Measurements from ENCODE around the gene AUTS2. TPM values are rescaled to one million over a fixed set of nuclear protein-coding genes. Genes with fewer than 3 reads are reported as not detected.

Gene AUTS2
- total and polyA plus RNA-seq, 2 of the 8 experiments (the other 6 are each of a cell fraction or from before 2014, with no cell fraction given), result 25.9 to 101 TPM

- no peaks in the 10 kb centered on the region for H3K23me2 ChIP-seq (ENCODE audit: low read depth, low read length)
- H2BK12ac ChIP-seq (ENCODE audit: low read depth, low read length), result no peak overlapping the region
- no peaks in the 10 kb centered on the region for H3K27me3 ChIP-seq (replicated peaks in 1 of 4; ENCODE audit: control insufficient read depth in 3 of 4, extremely low read depth in 1 of 4, insufficient read depth in 3 of 4, low read length in 3 of 4)
- POLR2A ChIA-PET (ENCODE audit: partially characterized antibody), result interaction anchor here (0.6 kb wide), 1 partner anchor 432 kb away, joined by 4 read pairs; no protein-coding TSS in a partner anchor
- no peak overlapping the region for H3K18ac ChIP-seq (ENCODE audit: extremely low read depth, low read length)
- H3K9ac ChIP-seq (replicated peaks in 1 of 4; ENCODE audit: extremely low read depth in 1 of 4, low read depth in 3 of 4, low read length in 3 of 4), result no peak overlapping the region
- no peak overlapping the region for H2AK5ac ChIP-seq (ENCODE audit: low read depth, low read length)
- CTCF ChIA-PET (ENCODE audit: partially characterized antibody), result no interaction called here
- TF ChIP-seq ZNF274 (IDR thresholded peaks at IDR 0.05; ENCODE audit: borderline replicate concordance, extremely low read depth, low read length) (no peak), CTBP2 (IDR thresholded peaks at IDR 0.05; ENCODE audit: borderline replicate concordance, insufficient read depth, insufficient read length, low read length) (no peak), EZH2 (IDR thresholded peaks at IDR 0.05; ENCODE audit: low read depth, low read length, severe bottlenecking) (no peak), RBBP5 (IDR thresholded peaks at IDR 0.05; ENCODE audit: borderline replicate concordance, low read depth, low read length) (no peak), TAF7 (optimal IDR thresholded peaks at IDR 0.05; ENCODE audit: borderline replicate concordance, low read depth, low read length) (no peak), KDM4A (IDR thresholded peaks at IDR 0.05; ENCODE audit: low read depth, low read length, severe bottlenecking) (no peak)
- H2BK5ac ChIP-seq (ENCODE audit: low read depth, low read length), result no peak overlapping the region
- no peak overlapping the region for H2BK120ac ChIP-seq (replicated peaks; ENCODE audit: low read depth, low read length)
- H4K8ac ChIP-seq (ENCODE audit: extremely low read depth, insufficient read depth, low read length), result no peak overlapping the region
- H2BK20ac ChIP-seq (ENCODE audit: low read length), result no peak overlapping the region
- no peaks in the 10 kb centered on the region for H3K4me1 ChIP-seq (replicated peaks in 1 of 4; ENCODE audit: control insufficient read depth in 3 of 4, insufficient read depth in 4 of 4, low read length in 3 of 4)
- H3K79me2 ChIP-seq (ENCODE audit: control insufficient read depth in 1 of 2, insufficient read depth in 2 of 2, low read length in 2 of 2), result no peaks in the 10 kb centered on the region
- DNase-seq (ENCODE audit: low read depth in 1 of 2, low spot score in 2 of 2), result no peak
- FAIRE-seq, result no peak
- H2BK15ac ChIP-seq (ENCODE audit: low read length), result no peak overlapping the region
- H3K36me3 ChIP-seq (ENCODE audit: control insufficient read depth in 2 of 4, insufficient read depth in 4 of 4, low read length in 3 of 4), result no peaks in the 10 kb centered on the region
- no peak overlapping the region for H3K27ac ChIP-seq (ENCODE audit: low read depth, low read length)
- H3K14ac ChIP-seq (ENCODE audit: insufficient read length), result no peak overlapping the region
- no peaks in the 10 kb centered on the region for H4K20me1 ChIP-seq (replicated peaks in 1 of 2; ENCODE audit: control insufficient read depth in 1 of 2, insufficient read depth in 2 of 2, low read length in 2 of 2)
- H3K23ac ChIP-seq (ENCODE audit: insufficient read length), result no peak overlapping the region
- H2AFZ ChIP-seq (ENCODE audit: low read length), result no peak overlapping the region
- H3K56ac ChIP-seq (replicated peaks; ENCODE audit: insufficient read length, low read depth, low read length), result no peak overlapping the region
- H3K4me3 ChIP-seq (ENCODE audit: extremely low read depth in 1 of 4, insufficient read depth in 2 of 4, low read depth in 3 of 4, low read length in 4 of 4), result no peak overlapping the region
- no peak overlapping the region for H3K4ac ChIP-seq (replicated peaks; ENCODE audit: insufficient read length, low read depth, low read length)
- H4K91ac ChIP-seq (replicated peaks; ENCODE audit: insufficient read length, low read length), result no peak overlapping the region
- no peak overlapping the region for H4K5ac ChIP-seq (ENCODE audit: insufficient read length, low read depth, low read length)
- H3K4me2 ChIP-seq (ENCODE audit: insufficient read depth in 1 of 2, low read depth in 2 of 2, low read length in 2 of 2), result no peak overlapping the region
- WGBS, 2 experiments (ENCODE audit: extremely low coverage in 1 of 2, insufficient coverage in 1 of 2, insufficient read length in 1 of 2, insufficient replicate concordance in 2 of 2, low coverage in 1 of 2, low lambda C conversion rate in 2 of 2, missing lambda C conversion rate in 1 of 2), result 80% methylated on average over 2 of the region's 2 CpGs; no CpG with 5 or more reads in 1 of the 2 experiments
- H3K79me1 ChIP-seq (ENCODE audit: low read depth, low read length), result no peaks in the 10 kb centered on the region
- no peaks in the 10 kb centered on the region for H3K9me3 ChIP-seq (ENCODE audit: insufficient read depth in 2 of 2, low read depth in 1 of 2, low read length in 1 of 2)
These were observed 468.6 kb downstream of the AUTS2 start for GRCh38 chr7:70066844-70067243.
